ENCODE data around the gene MINDY4.
A peak's percentile ranks its signal among the peaks of the same experiment; 100 is the strongest.

MINDY4 gene

DNA sequence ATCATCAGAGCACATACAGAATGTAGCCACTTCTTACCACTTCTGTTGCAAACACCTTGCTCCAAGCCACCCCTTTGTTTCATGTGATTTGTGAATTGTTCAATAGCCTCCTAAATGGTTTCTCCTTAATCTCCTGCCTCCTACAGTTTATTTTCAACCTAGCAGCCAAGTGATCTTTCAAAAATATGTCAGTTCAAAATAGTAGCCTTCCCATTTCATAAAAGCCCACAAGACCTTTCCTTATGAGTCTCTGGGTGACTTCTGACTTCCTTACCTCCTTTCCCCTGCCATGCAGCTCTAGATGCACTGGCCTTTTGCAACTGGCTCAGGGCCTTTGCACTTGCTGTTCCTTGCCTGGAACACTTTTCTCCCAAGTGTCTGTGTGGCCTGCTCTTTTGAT, 4.8 kb downstream of the MINDY4 start:
- no peak for DNase-seq (ENCODE audit: low read depth)

GRCh38 chr7:30776971-30777370, 5.8 kb downstream of the MINDY4 start:
- no peak for DNase-seq (ENCODE audit: low read depth)

- peak; percentile 86 for DNase-seq (ENCODE audit: low read depth)
Measured at GRCh38 chr7:30778255-30779025, 7.2 kb downstream of the MINDY4 start.

GRCh38 chr7:30779574-30779973, 8.4 kb downstream of the MINDY4 start:
- no peak for DNase-seq (ENCODE audit: low read depth)

- DNase-seq (ENCODE audit: low read depth): no peak
Measured at GRCh38 chr7:30780941-30781340, 9.7 kb downstream of the MINDY4 start.

- DNase-seq (ENCODE audit: low read depth): no peak
Measured at GRCh38 chr7:30782690-30783089, 11.5 kb downstream of the MINDY4 start.

DNA sequence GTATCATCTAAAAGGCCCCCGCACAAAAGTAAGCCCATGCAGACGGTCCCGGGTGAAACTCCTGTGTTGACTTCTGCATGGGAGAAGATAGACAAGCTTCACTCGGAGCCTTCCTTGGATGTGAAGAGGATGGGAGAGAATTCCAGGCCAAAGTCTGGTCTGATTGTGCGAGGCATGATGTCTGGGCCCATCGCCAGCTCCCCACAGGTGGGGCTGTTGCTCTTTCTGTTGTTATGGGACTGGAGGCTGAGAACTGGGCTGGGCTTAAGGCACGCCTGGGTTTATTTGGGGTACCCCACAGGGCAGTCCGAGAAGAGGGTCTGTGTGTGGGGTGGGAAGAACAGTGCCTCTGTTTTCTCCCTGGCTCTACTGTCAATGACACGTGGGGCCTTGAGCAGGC, 14.6 kb downstream of the MINDY4 start:
- no peak for DNase-seq (ENCODE audit: low read depth)

- no peak for DNase-seq (ENCODE audit: low read depth)
Measured at GRCh38 chr7:30787486-30787885, 16.3 kb downstream of the MINDY4 start.

DNA sequence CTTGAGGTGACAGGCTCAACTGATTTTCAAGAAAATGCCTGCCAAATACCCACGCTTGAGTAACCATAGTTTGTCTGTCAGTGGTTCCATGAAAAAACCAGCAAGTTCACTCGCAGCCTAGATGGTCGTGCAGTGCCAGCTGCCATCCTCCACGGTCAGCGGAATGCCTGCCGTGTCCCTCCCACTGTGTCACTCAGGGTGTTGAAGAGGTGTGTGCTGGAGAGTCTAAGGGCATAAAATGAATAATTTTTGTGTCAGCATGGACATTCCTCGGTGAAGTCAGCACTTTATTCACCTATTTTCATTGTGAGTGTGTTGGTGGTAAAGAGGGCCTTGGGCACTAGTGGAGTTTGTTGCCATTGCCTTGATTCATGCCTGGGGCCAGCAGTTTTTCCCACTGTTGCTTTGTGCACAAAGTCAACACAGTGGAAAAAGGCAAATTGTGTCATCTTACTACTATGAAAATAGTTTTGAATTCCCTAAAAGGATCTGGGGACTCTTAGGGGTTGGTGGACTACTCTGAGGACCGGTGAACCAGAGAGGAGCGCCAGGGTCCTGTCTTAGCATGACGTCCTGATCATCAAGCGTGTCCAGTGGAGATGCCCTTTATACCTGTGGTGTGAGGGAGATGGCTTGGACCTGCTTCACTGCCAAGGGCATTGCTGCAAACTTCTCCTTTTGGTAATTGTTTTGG, 17.6 kb downstream of the MINDY4 start:
- DNase-seq (ENCODE audit: low read depth): no peak

DNA sequence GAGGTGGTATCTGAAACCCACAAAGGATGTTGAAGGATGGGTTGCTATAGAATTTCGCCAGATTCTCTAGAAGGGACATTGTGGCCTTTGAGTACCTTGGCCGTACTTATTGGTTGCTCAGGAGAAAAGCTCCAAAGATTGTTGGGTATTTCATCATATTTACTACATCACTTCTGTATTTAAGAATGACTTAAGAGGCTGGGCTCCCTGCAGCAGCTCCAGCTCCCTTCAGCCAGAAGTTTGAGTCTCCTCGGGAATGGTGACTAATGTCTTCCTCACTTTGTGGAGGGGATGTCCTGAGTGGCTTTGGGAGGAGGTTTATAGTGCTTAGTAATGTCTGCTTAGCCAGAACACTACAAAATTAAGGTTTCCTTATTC, 18.1 kb downstream of the MINDY4 start:
- DNase-seq (ENCODE audit: low read depth): peak; percentile 77

- DNase-seq (ENCODE audit: low read depth): peak; percentile 11
Measured at GRCh38 chr7:30790356-30790755, 19.1 kb downstream of the MINDY4 start.

- no peak for DNase-seq (ENCODE audit: low read depth)
Measured at GRCh38 chr7:30791114-30791513, 19.9 kb downstream of the MINDY4 start.

DNA sequence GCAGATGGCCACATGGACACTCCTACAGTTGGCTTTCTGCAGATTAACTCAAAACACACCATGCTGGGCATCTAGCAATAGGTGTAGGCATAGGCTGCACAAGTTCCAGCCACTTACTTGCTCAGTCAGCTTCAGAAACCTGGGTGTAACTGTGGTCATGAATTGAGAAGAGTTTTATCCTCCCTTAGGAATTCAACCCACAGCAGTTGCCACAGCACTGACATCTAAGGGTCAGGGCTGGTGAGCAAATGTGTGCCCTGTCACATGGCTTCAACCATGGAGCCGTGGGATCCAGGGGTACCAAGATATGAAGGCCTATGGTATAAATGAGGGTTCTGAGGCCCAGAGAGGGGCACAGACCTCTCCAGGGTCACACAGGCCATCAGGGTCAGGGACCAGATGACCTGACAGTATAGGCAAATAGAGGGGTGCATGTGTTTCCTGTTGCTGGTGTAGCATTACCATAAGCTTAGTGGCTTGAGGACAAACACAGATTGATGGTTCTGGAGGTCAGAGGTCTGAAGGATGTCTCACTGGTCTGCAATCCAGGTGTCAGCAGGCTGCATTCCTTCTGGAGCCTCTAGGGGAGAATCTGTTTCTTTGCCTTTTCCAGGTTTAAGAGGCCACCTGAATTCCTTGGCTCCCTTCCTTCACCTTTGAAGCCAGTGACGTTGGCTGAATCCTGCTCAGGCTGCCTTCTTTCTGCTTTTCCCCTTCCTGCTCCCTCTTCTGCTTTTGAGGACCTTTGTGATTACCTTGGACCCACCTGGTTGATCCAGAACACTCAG, 24.1 kb downstream of the MINDY4 start:
- peak; percentile 12 for DNase-seq (ENCODE audit: low read depth)

DNA sequence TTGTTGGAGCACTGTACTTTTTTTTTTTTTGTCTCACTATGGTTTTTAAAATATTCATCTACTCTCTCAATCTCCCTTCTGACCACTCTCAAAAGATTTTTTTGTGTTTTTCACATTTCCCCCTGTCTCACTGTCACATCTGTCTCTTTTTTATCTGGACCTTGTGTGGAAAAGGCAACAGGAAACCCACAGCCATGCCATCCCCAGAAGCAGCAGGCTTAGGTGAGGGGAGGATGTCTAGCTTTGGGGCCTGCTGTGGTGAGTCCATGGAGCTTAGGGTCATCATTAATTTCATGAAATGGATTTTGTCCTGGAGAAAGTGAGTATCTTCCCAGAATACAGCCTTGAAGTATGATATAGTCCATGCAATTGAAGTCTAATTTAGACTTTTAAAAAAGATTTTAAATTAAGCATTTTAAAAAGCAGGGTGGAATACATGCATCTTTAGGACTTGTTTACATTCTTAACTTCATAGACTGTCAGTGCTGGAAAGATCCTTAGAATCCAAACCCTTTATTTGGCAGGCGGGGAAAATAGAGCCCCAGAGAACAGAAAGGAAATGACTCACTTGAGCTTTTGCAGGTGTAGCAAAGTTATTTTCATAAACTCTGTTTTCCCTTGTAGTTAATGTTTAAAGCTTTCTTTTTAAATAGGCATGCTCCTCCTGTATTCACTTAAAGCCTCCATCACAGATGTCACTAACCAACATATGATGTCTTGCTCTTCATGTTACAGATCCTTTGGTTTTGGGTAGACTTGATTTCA, 25.1 kb downstream of the MINDY4 start:
- peak; percentile 24 for DNase-seq (ENCODE audit: low read depth)

- DNase-seq (ENCODE audit: low read depth): no peak
Measured at GRCh38 chr7:30797176-30798040, 26.2 kb downstream of the MINDY4 start.

- DNase-seq (ENCODE audit: low read depth): peak; percentile 88
Measured at GRCh38 chr7:30799206-30799975, 28.2 kb downstream of the MINDY4 start.

DNA sequence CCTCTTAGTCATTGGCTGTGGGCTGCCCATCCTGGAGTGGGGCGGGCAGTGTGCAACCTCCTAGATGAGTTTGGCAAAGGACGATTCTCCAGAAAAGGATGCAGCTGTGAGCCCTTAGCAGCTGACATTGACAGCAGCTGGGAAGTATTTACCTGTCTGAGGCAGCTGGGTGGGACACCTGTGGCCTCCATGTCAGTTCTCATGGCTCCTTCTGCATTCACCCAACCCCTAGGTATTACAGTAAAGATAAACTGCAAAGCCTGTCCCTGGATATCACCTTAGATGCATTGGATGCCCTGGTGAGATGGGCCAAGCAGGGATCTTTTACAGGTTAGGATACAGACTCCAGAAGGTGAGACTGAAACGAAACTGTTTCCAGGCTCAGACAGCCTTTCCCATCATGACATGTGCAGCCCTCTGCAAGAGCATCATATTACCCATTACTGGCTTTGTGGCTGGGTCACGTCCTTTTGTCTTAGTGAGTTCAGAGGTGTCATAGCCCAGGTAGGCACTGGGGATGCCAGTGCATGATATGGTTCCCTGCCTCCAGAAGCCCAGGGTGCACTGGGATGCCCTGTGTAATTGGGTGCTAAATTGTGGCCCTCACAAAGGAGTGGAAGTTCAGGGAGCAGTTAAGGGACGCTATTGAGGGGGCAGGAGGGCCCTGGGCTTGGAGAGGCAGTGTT, 28.9 kb downstream of the MINDY4 start:
- no peak for DNase-seq (ENCODE audit: low read depth)

- peak; percentile 80 for DNase-seq (ENCODE audit: low read depth)
Measured at GRCh38 chr7:30800785-30801252, 29.6 kb downstream of the MINDY4 start.

GRCh38 chr7:30802812-30803211, 31.6 kb downstream of the MINDY4 start:
- no peak for DNase-seq (ENCODE audit: low read depth)
